Kidney (tissue), 14 donors: ENCODE measurements around the gene TMEM178B. TPM values are rescaled to one million over a fixed set of nuclear protein-coding genes. Genes with fewer than 3 reads are reported as not detected.
"Not testable (repeated sequence)": the region's sequence is repeated elsewhere in the genome, so short reads cannot be mapped to it uniquely, and the experiment has no call there.

Experiments
- DNase-seq, 5 donors: peaks; one replicate each; pipeline ENCODE4 v3.0.0-alpha.2; 2013 to 2020
- FAIRE-seq: peaks from 2 replicates; lab custom pipeline; 2012; peaks lifted over from hg19 to GRCh38; lab: Jason Lieb, UNC
- H3K27ac ChIP-seq, 2 donors: one replicate each; pipeline ENCODE4 v1.7.0; 2013; ENCODE audit warnings: low read depth in 2 of 2, low read length in 2 of 2, inconsistent platforms in 1 of 2
- H3K27me3 ChIP-seq: one replicate; pipeline ENCODE4 v1.7.1; 2013; ENCODE audit warnings: low read length, inconsistent platforms; ENCODE audit not compliant: control insufficient read depth, insufficient read depth
- H3K36me3 ChIP-seq, 3 donors: one replicate each; pipeline versions ENCODE4 v1.7.0 to v1.7.1; 2013; ENCODE audit warnings: low read length in 3 of 3, control low read depth in 1 of 3, inconsistent platforms in 1 of 3; ENCODE audit not compliant: insufficient read depth in 3 of 3, control insufficient read depth in 2 of 3
- H3K4me1 ChIP-seq, 3 donors: one replicate each; pipeline versions ENCODE4 v1.7.0 to v1.7.1; 2013; ENCODE audit warnings: low read length in 3 of 3, inconsistent platforms in 1 of 3, low read depth in 1 of 3; ENCODE audit not compliant: control insufficient read depth in 2 of 3, insufficient read depth in 2 of 3
- H3K4me3 ChIP-seq, 3 donors: one replicate each; pipeline versions ENCODE4 v1.7.0 to v1.8.1; 2013; ENCODE audit warnings: low read length in 3 of 3, control low read depth in 1 of 3, inconsistent platforms in 1 of 3
- H3K9ac ChIP-seq, 3 donors: one replicate each; pipeline versions ENCODE4 v1.7.0 to v1.7.1; 2013; ENCODE audit warnings: low read length in 3 of 3, control low read depth in 1 of 3, inconsistent platforms in 1 of 3
- H3K9me3 ChIP-seq, 3 donors: one replicate each; pipeline versions ENCODE4 v1.7.0 to v1.7.1; 2013; ENCODE audit warnings: low read length in 3 of 3, control low read depth in 1 of 3, inconsistent platforms in 1 of 3; ENCODE audit not compliant: control insufficient read depth in 2 of 3, insufficient read depth in 1 of 3
- CTCF ChIP-seq: IDR thresholded peaks from 3 replicates; pipeline ENCODE4 v1.5.1; 2012; ENCODE audit warnings: mild to moderate bottlenecking, moderate library complexity, borderline replicate concordance; ENCODE audit not compliant: insufficient read depth; ENCODE audit errors: extremely low read depth
- intact Hi-C: fragments of 100-400 bp; cut with DNase I; formaldehyde crosslinking; loops from one replicate; pipeline ENCODE4 v1.11.1; 2022
- polyA plus RNA-seq: library from polyadenylated mRNA; stranded (reverse); fragments of 350-450 nt; fragmentation: Illumina TruSeq; extraction: RNeasy Lipid Tissue Mini Kit (QIAGEN cat#74804); gene quantifications from one replicate; pipeline ENCODE4 v1.2.3, GENCODE V29; 2014; ENCODE audit warnings: low read depth, low replicate concordance; ENCODE audit not compliant: insufficient read depth
- total RNA-seq: library from RNA; stranded (reverse); fragmentation: NEBNext Ultra II Directional; extraction: Animal tissue kit (Norgen Biotek cat#: 25700); gene quantifications from one replicate; pipeline ENCODE4 v1.2.1, GENCODE V29; 2021
- donor health status: control.
- donor health status: control.
- donor health status: control.
- donor health status: control.
- donor health status: control.
- donor health status: DM: yes; HTN: yes; CAD: no.
- donor health status: Normal renal cell carcinoma (clear cell type).

The TMEM178B gene
- total and polyA plus RNA-seq, 2 donors from 2014 or later, result 0.58 to 20.0 TPM

- Histone ChIP-seq H3K9me3 (no peaks in the 10 kb centered on the region), H3K27ac (no peak overlapping the region), H3K36me3 (no peaks in the 10 kb centered on the region), H3K4me3 (no peak overlapping the region), H3K27me3 (no peaks in the 10 kb centered on the region), H3K4me1 (no peaks in the 10 kb centered on the region), H3K9ac (no peak overlapping the region)
- FAIRE-seq (no peak), DNase-seq (no peak)
- intact Hi-C loops, result no loop called here
- no peak for TF ChIP-seq CTCF
Measured at GRCh38 chr7:141324870-141325269, 251.0 kb downstream of the TMEM178B start.

- no peaks in the 10 kb centered on the region for H3K4me1 ChIP-seq
- TF ChIP-seq CTCF, result no peak
- H3K9ac ChIP-seq, result no peak overlapping the region
- no peaks in the 10 kb centered on the region for H3K9me3 ChIP-seq
- H3K27ac ChIP-seq, result no peak overlapping the region
- no peaks in the 10 kb centered on the region for H3K36me3 ChIP-seq
- intact Hi-C loops, result no loop called here
- H3K4me3 ChIP-seq, result no peak overlapping the region
- no peak for FAIRE-seq
- H3K27me3 ChIP-seq, result no peaks in the 10 kb centered on the region
- DNase-seq, result no peak
Measured at GRCh38 chr7:141325275-141325674, 251.4 kb downstream of the TMEM178B start.

- no peak overlapping the region for H3K27ac ChIP-seq
- no peak for DNase-seq
- FAIRE-seq, result no peak
- no peaks in the 10 kb centered on the region for H3K27me3 ChIP-seq
- no peaks in the 10 kb centered on the region for H3K9me3 ChIP-seq
- H3K4me3 ChIP-seq, result no peak overlapping the region
- no peak for TF ChIP-seq CTCF
- no peaks in the 10 kb centered on the region for H3K36me3 ChIP-seq
- intact Hi-C loops, result no loop called here
- no peak overlapping the region for H3K9ac ChIP-seq
- no peaks in the 10 kb centered on the region for H3K4me1 ChIP-seq
Measured at GRCh38 chr7:141328290-141328689, 254.4 kb downstream of the TMEM178B start.

- FAIRE-seq, H3K4me1 ChIP-seq, H3K27ac ChIP-seq, H3K9ac ChIP-seq, intact Hi-C loops, H3K27me3 ChIP-seq, H3K4me3 ChIP-seq, H3K9me3 ChIP-seq, H3K36me3 ChIP-seq, DNase-seq: not testable (repeated sequence)
Measured at GRCh38 chr7:141330285-141330684, 256.4 kb downstream of the TMEM178B start.
